NT2/D1 (cell line): Measurements from ENCODE around the gene FZD4.

Source experiments
- SUZ12 ChIP-seq: IDR thresholded peaks from 2 replicates; pipeline ENCODE4 v1.6.1; 2011; ENCODE audit not compliant: insufficient read length, insufficient read depth; ENCODE audit errors: extremely low read depth
- YY1 ChIP-seq: IDR thresholded peaks from 2 replicates; pipeline ENCODE4 v1.6.1; 2011; ENCODE audit not compliant: insufficient read length, insufficient read depth
- ZNF274 ChIP-seq: IDR thresholded peaks from 2 replicates; pipeline ENCODE4 v1.6.1; 2011; ENCODE audit warnings: mild to moderate bottlenecking, low read depth, low read length

DNA sequence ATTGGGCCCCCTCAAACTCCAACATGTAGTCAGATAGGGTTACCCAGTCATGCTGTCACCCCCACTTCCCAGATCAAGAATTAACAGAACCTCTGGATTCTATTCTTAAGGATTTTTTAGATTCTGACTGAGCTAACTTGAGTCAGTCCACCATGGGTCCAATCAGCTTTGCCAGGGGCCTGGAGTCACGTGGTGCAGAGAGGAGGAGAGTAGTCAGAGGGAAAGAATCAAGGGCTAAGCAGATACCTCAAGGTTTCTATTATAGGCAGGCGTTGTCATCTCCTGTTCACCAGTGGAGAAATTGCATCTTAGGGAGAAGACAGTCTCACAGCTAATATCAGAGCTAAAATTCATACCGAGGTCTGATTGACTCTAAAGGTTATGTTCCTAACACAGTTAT lies 28.2 kb downstream of the FZD4 start:
- no peak for TF ChIP-seq YY1
- TF ChIP-seq SUZ12, result no peak
- TF ChIP-seq ZNF274, result no peak
